Measurements from ENCODE around the gene TLR2.

DNA sequence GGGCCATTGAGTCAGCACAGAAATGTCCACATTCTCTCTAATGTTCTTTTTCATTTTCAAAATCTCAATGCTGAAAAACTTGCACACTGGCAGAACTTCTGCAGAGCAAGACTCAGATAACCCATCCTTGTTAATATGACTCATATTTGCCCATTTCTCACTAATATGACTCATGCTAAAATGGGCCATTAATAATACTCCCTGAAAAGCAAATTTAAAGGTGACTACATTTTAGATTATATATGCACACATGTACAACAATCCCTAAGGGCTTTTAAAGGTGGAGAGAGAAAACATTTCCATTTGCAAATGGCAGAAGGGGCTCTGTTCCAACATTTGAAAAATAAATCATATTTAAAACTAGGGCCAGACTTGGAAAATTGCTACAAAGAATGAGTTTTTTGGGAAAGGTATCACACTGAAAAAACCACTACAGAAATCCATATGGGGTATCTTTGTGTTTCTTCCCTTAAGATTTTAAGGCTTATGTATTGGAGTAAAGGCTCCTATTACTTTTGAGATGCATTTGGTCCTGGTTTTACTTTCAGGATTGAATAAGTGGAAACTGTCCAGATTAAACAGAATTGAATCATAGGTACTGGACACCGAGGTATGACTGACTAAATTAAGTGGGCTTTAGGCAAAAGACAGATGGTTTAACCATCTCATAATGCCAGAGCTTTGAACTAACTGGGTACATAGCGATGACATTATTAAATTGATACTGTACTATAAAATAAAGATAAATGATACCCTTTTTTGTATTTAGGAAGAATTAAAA, 30.0 kb downstream of the TLR2 start:
- TF ChIP-seq POLR2A (IDR thresholded peaks at IDR 0.05), result no peak
- TF ChIP-seq POLR2AphosphoS5 (IDR thresholded peaks at IDR 0.05; ENCODE audit: insufficient read depth in 1 of 2, low read depth in 1 of 2), result no peak

All from vagina (tissue), 2 donors.